K562 (cell line): ENCODE measurements around the gene SND1. TPM values are rescaled to one million over a fixed set of nuclear protein-coding genes. Genes with fewer than 3 reads are reported as not detected.

ENCODE experiments used
- ATAC-seq: fragments of 200-7000 bp; cut with Tn5 transposase; 3 replicates; pipeline ENCODE4 v1.9.1; 2020; ENCODE audit warnings: moderate library complexity
- BruUV-seq: library from RNA; stranded (reverse); fragments of 400-500 nt; replicated peaks from 2 replicates; lab custom pipeline; 2021; lab: Mats Ljungman, UMichigan
- CTCF ChIA-PET: fragments of 300-600 bp; formaldehyde crosslinking; extraction: SDS; loops from one replicate; lab custom pipeline; 2021; ENCODE audit warnings: low intra/inter-chr PET ratio; lab: Yijun Ruan, JAX
- POLR2A ChIA-PET: fragments of 300-600, 350-650 bp; sonication (Branson Sonifier 250); formaldehyde crosslinking; extraction: SDS; loops from one replicate; lab custom pipeline; 2021; ENCODE audit warnings: antibody characterized with exemption, inconsistent platforms; lab: Yijun Ruan, JAX
- DNase-seq, 4 experiments: peaks; one replicate each; pipeline versions ENCODE4 v3.0.0 to v3.0.0-alpha.2; 2011 to 2018; ENCODE audit warnings: low spot score in 3 of 4, mixed read lengths in 3 of 4; ENCODE audit errors: extremely low read depth in 1 of 4
- FAIRE-seq: peaks from 2 replicates; lab custom pipeline; 2011; peaks lifted over from hg19 to GRCh38; lab: Jason Lieb, UNC
- H2AFZ ChIP-seq: 2 replicates; pipeline ENCODE4 v1.6.0; 2011; ENCODE audit warnings: low read depth, low read length, control low read depth, inconsistent platforms
- H3K27ac ChIP-seq: fragments of 200-600 bp; 3 replicates; pipeline ENCODE4 v1.8.0; 2011; ENCODE audit warnings: low read depth, mild to moderate bottlenecking, control low read depth, inconsistent platforms, low read length, moderate library complexity, mixed read lengths; ENCODE audit errors: extremely low read depth
- H3K27me3 ChIP-seq, 2 experiments: fragments of 300-600 bp in 1 of 2; 2 replicates in 1 of 2; 3 replicates in 1 of 2; pipeline versions ENCODE4 v1.6.0 to v1.8.0; 2011; ENCODE audit warnings: inconsistent platforms in 2 of 2, low read length in 2 of 2, mild to moderate bottlenecking in 1 of 2, mixed read lengths in 1 of 2, moderate library complexity in 1 of 2; ENCODE audit not compliant: control insufficient read depth in 2 of 2, insufficient read depth in 2 of 2
- H3K36me3 ChIP-seq: fragments of 300-600 bp; 3 replicates; pipeline ENCODE4 v1.8.0; 2011; ENCODE audit warnings: mild to moderate bottlenecking, low read length, inconsistent platforms; ENCODE audit not compliant: control insufficient read depth, insufficient read depth
- H3K4me1 ChIP-seq, 2 experiments: fragments of 200-600 bp in 1 of 2; replicated peaks in 1 of 2; 2 replicates in 1 of 2; 3 replicates in 1 of 2; pipeline versions ENCODE4 v1.5.1 to v1.8.0; 2011; ENCODE audit warnings: inconsistent platforms in 2 of 2, low read length in 2 of 2, mild to moderate bottlenecking in 1 of 2, mixed read lengths in 1 of 2, moderate library complexity in 1 of 2; ENCODE audit not compliant: control insufficient read depth in 2 of 2, insufficient read depth in 2 of 2
- H3K4me2 ChIP-seq: 2 replicates; pipeline ENCODE4 v1.6.1; 2011; ENCODE audit warnings: low read length, control low read depth, inconsistent platforms, mixed read lengths; ENCODE audit not compliant: insufficient read depth
- H3K4me3 ChIP-seq: fragments of 200-600 bp; sonication (generic), shearing (Covaris generic); 2 replicates; pipeline ENCODE4 v1.5.1; 2016; ENCODE audit warnings: control low read depth, inconsistent platforms
- H3K79me2 ChIP-seq: fragments of 200-600 bp; 3 replicates; pipeline ENCODE4 v1.8.0; 2011; ENCODE audit warnings: low read length, inconsistent platforms; ENCODE audit not compliant: control insufficient read depth, insufficient read depth
- H3K9ac ChIP-seq, 2 experiments: 2 replicates each; pipeline versions ENCODE4 v1.6.0 to v1.6.1; 2011; ENCODE audit warnings: low read depth in 2 of 2, low read length in 2 of 2, control low read depth in 1 of 2, inconsistent platforms in 1 of 2, mild to moderate bottlenecking in 1 of 2, mixed read lengths in 1 of 2; ENCODE audit not compliant: insufficient read depth in 1 of 2
- H3K9me1 ChIP-seq: one replicate; pipeline ENCODE4 v1.6.0; 2011; ENCODE audit warnings: inconsistent platforms, mild to moderate bottlenecking, low read length, moderate library complexity; ENCODE audit not compliant: control insufficient read depth, insufficient read depth
- H3K9me3 ChIP-seq: replicated peaks from 2 replicates; pipeline ENCODE4 v1.5.1; 2011; ENCODE audit warnings: low read depth, low read length, inconsistent platforms; ENCODE audit not compliant: control insufficient read depth, insufficient read depth
- H4K20me1 ChIP-seq: replicated peaks from 2 replicates; pipeline ENCODE4 v1.6.1; 2011; ENCODE audit warnings: low read length, inconsistent platforms, mixed read lengths; ENCODE audit not compliant: control insufficient read depth, insufficient read depth
- E2F1 ChIP-seq: sonication (generic); formaldehyde crosslinking; IDR thresholded peaks from 2 replicates; pipeline ENCODE4 v1.8.1; 2023; ENCODE audit warnings: mild to moderate bottlenecking, missing genetic modification reagents, moderate library complexity
- FOXK2 ChIP-seq, 2 experiments: fragments of 450-650 bp; IDR thresholded peaks in 1 of 2; conservative IDR thresholded peaks in 1 of 2; 2 replicates each; pipeline ENCODE4 v1.6.1; 2016; ENCODE audit warnings: low read depth in 2 of 2, mild to moderate bottlenecking in 1 of 2
- HDAC1 ChIP-seq, 2 experiments: fragments of 450-650 bp; IDR thresholded peaks; 2 replicates each; pipeline ENCODE4 v1.6.1; 2016 to 2017; ENCODE audit warnings: inconsistent platforms in 1 of 2, mild to moderate bottlenecking in 1 of 2, moderate library complexity in 1 of 2
- HNRNPUL1 ChIP-seq: fragments of 200-400 bp; formaldehyde crosslinking; IDR thresholded peaks from 2 replicates; pipeline ENCODE4 v1.6.1; 2017; ENCODE audit warnings: low read length
- ID3 ChIP-seq, 2 experiments: fragments of 250-450 bp in 1 of 2; fragments of 450-650 bp in 1 of 2; sonication (Bioruptor Pico) in 1 of 2; IDR thresholded peaks; 2 replicates each; pipeline versions ENCODE4 v1.6.1 to v1.8.0; 2016 to 2021; ENCODE audit warnings: mild to moderate bottlenecking in 2 of 2, moderate library complexity in 2 of 2, missing compliant biosample characterization in 1 of 2, missing genetic modification characterization in 1 of 2
- KDM5B ChIP-seq: fragments of 200-600 bp; sonication (generic); IDR thresholded peaks from 2 replicates; pipeline ENCODE4 v1.6.1; 2012; ENCODE audit warnings: low read depth, mild to moderate bottlenecking, moderate library complexity, low read length, control low read depth, inconsistent platforms; ENCODE audit not compliant: insufficient replicate concordance
- NUFIP1 ChIP-seq: fragments of 450-650 bp; IDR thresholded peaks from 2 replicates; pipeline ENCODE4 v1.6.1; 2018; ENCODE audit not compliant: partially characterized antibody
- OTX1 ChIP-seq: fragments of 450-650 bp; formaldehyde crosslinking; IDR thresholded peaks from 2 replicates; pipeline ENCODE4 v1.4.0; 2022; ENCODE audit warnings: mild to moderate bottlenecking
- POLR3G ChIP-seq: IDR thresholded peaks from 2 replicates; pipeline ENCODE4 v1.6.1; 2011; ENCODE audit not compliant: insufficient read length, insufficient replicate concordance; ENCODE audit errors: extremely low read depth
- RBM15 ChIP-seq: fragments of 200-400 bp; formaldehyde crosslinking; IDR thresholded peaks from 2 replicates; pipeline ENCODE4 v1.6.1; 2018; ENCODE audit warnings: mild to moderate bottlenecking, low read length, moderate library complexity; ENCODE audit not compliant: insufficient read depth
- SNAPC5 ChIP-seq: fragments of 250-450 bp; sonication (Bioruptor Pico); IDR thresholded peaks from 2 replicates; pipeline ENCODE4 v1.8.0; 2021; ENCODE audit warnings: moderate library complexity, mild to moderate bottlenecking, inconsistent platforms
- WGBS: fragments of 100-300 bp; shearing (Covaris generic); methylation state at CpG from one replicate; pipeline ENCODE4 v1.1.6; 2016; ENCODE audit warnings: low coverage, mixed read lengths; ENCODE audit not compliant: insufficient coverage; ENCODE audit errors: missing lambda C conversion rate; 5-methylcytosine and 5-hydroxymethylcytosine counted together
- in situ Hi-C: fragments of 300-500 bp; cut with MboI; formaldehyde crosslinking; loops from 4 replicates; pipeline ENCODE4 v1.15.0; 2018; ENCODE audit warnings: inconsistent platforms, mixed read lengths
- intact Hi-C: fragments of 100-400 bp; cut with micrococcal nuclease; formaldehyde crosslinking; loops from 2 replicates; pipeline ENCODE4 v1.14.2; 2022
- polyA plus RNA-seq, 8 experiments: library from polyadenylated mRNA; depleted of rRNA in 4 of 8; stranded (reverse) in 5 of 8; unstranded in 3 of 8; fragments of >200 nt; fragmentation: Nextera tagmentation in 2 of 8; fragmentation: Illumina TruSeq in 1 of 8; extraction: Ambion mirVana in 2 of 8; extraction: Trizol in 1 of 8; gene quantifications; 2 replicates each; pipeline versions ENCODE4 v1.2.1 to v1.2.3, GENCODE V29; 2011 to 2014; ENCODE audit warnings: inconsistent platforms in 1 of 8, missing spikeins in 1 of 8
- total RNA-seq, 7 experiments: library from RNA; depleted of rRNA in 6 of 7; stranded (reverse); fragments of >200 nt in 6 of 7; fragmentation: Illumina TruSeq in 2 of 7; extraction: Trizol in 2 of 7; gene quantifications; 2 replicates each; pipeline versions ENCODE4 v1.2.1 to v1.2.3, GENCODE V29; 2011 to 2021; ENCODE audit warnings: low replicate concordance in 1 of 7

Gene SND1
- total and polyA plus RNA-seq, 9 of the 15 experiments (the other 6 are each of a cell fraction or from before 2014, with no cell fraction given): 46.5 to 307 (median 191) TPM

DNA sequence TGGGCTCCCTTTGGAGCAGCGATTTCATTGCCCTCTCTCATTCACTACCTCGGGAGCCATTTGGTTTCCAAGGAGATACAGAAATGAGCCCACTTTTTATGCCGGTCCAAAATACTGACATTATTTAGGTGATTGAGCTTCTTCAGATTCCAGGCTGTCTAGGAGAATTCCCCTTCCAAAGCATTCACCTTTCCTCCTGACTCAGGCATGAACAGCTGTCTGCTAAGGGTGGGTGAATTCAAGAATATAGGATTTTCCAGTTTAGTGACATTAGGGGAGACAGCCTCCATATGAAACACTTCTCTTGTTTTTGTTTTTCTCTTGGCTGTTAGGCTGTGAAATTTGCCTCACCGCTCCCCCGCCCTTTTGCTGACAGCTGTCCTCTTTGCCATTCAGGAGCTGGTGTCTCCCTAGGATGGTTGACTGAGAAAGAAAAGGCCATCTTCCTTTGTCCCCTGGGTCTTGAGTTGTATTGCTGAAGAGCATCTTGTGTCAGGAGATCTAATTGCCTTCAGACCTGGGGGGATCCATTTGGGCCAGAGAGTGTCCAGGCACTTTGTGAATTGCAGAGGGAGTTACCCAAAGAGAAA is 322.5 kb downstream of the SND1 start:
- FAIRE-seq (no peak), DNase-seq (no peak), ATAC-seq (no peak)
- H3K4me3 ChIP-seq: no peak overlapping the region
- H3K9me1 ChIP-seq: no peaks in the 10 kb centered on the region
- no peaks in the 10 kb centered on the region for H3K27me3 ChIP-seq
- WGBS: 94% methylated on average over 5 of the region's 5 CpGs
- no peak overlapping the region for H3K9ac ChIP-seq
- H3K79me2 ChIP-seq: no peaks in the 10 kb centered on the region
- no peaks in the 10 kb centered on the region for H3K4me1 ChIP-seq
- H3K36me3 ChIP-seq: peaks cover 49% of the 10 kb centered on the region
- CTCF ChIA-PET: no interaction called here
- in situ Hi-C loops (no loop called here), intact Hi-C loops (no loop called here)
- no peak overlapping the region for H3K4me2 ChIP-seq
- no TSS peak for BruUV-seq
- no peak overlapping the region for H2AFZ ChIP-seq
- POLR2A ChIA-PET: interaction anchor here (0.6 kb wide), 1 partner anchor 23 kb away, joined by 3 read pairs; no protein-coding TSS in a partner anchor
- no peak for TF ChIP-seq E2F1
- TF ChIP-seq POLR3G: no peak
- TF ChIP-seq RBM15: no peak
- no peak for TF ChIP-seq NUFIP1
- no peak for TF ChIP-seq FOXK2 (conservative IDR thresholded peaks at IDR 0.05 in 1 of 2, IDR thresholded peaks at IDR 0.05 in 1 of 2; ENCODE audit: low read depth in 2 of 2)
- no peak for TF ChIP-seq SNAPC5 (CRISPR knock-in tag)
- no peak for TF ChIP-seq OTX1
- no peak for TF ChIP-seq ID3 (CRISPR knock-in tag; IDR thresholded peaks at IDR 0.05)
- no peak for TF ChIP-seq ID3 (tag; IDR thresholded peaks at IDR 0.05)
- TF ChIP-seq HDAC1 (IDR thresholded peaks at IDR 0.05): no peak
- no peak for TF ChIP-seq HNRNPUL1
- no peak for TF ChIP-seq KDM5B
- no peaks in the 10 kb centered on the region for H4K20me1 ChIP-seq
- no peak overlapping the region for H3K27ac ChIP-seq
- H3K9me3 ChIP-seq: peaks cover 8% of the 10 kb centered on the region; the same call in 1 of the 2 replicates
